Measurements from ENCODE around the gene TUBGCP2. TPM values are rescaled to one million over a fixed set of nuclear protein-coding genes. Genes with fewer than 3 reads are reported as not detected.

Gene TUBGCP2
- polyA plus RNA-seq, 1 donor (not counting 4 experiments of a cell fraction or from before 2014, with no cell fraction given) = 55.8 TPM

DNA sequence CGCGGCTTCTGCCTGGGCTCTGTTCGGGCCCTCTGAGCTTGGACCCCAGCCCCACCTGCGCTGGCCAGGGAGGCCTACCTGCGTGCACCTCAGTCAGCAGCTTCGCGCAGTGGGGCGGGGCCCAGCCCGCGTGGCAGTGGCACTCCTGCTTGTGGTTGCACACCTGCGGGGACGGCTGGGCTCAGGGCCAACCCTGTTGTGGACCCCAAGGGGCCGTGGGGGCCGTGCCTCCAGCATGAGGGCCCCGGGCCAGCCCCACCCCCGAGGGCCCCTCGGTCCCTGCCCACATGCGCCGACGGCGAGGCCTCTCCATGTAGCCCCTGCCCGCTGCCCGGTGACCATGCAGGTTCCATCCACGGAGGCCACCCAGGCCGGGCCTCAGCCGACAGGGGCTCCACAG lies 39.3 kb downstream of the TUBGCP2 start:
- FAIRE-seq (no peak), DNase-seq (ENCODE audit: low read depth, low spot score) (no peak)
- Histone ChIP-seq H4K20me1 (ENCODE audit: control insufficient read depth, extremely low read depth, insufficient read depth, low read length) (peaks cover 11% of the 10 kb centered on the region), H3K4me3 (ENCODE audit: control insufficient read depth in 2 of 3, extremely low read depth in 1 of 3, insufficient read depth in 2 of 3, low read depth in 1 of 3, low read length in 3 of 3) (no peak overlapping the region), H3K9me1 (ENCODE audit: control insufficient read depth, extremely low read depth, insufficient read depth, low read length) (no peaks in the 10 kb centered on the region), H3K27me3 (ENCODE audit: control insufficient read depth, extremely low read depth, insufficient read depth, low read length) (no peaks in the 10 kb centered on the region), H3K36me3 (ENCODE audit: control insufficient read depth in 2 of 2, extremely low read depth in 1 of 2, insufficient read depth in 2 of 2, low read length in 2 of 2) (peaks cover 33 to 42% of the 10 kb centered on the region in 2 experiments), H3K4me2 (ENCODE audit: control insufficient read depth, extremely low read depth, insufficient read depth, low read depth, low read length) (no peak overlapping the region), H3K79me2 (ENCODE audit: control insufficient read depth, insufficient read depth, low read length) (peaks cover 42% of the 10 kb centered on the region), H2AFZ (ENCODE audit: control insufficient read depth, low read length) (no peak overlapping the region), H3K4me1 (ENCODE audit: control insufficient read depth, extremely low read depth, insufficient read depth, low read length) (peaks cover 16% of the 10 kb centered on the region), H3K9ac (ENCODE audit: control insufficient read depth, extremely low read depth, insufficient read depth, low read length) (no peak overlapping the region), H3K27ac (ENCODE audit: control insufficient read depth, insufficient read depth, low read length) (no peak overlapping the region), H3K9me3 (ENCODE audit: control insufficient read depth, low read depth, low read length) (no peaks in the 10 kb centered on the region)
- dilution Hi-C loops (cut with MboI; ENCODE audit: extremely low pct_ligation_motif_present, low sequenced_read_pairs) = no loop called here
- TF ChIP-seq EZH2 (IDR thresholded peaks at IDR 0.05; ENCODE audit: low read length) = no peak
- TF ChIP-seq, protein P1, sequence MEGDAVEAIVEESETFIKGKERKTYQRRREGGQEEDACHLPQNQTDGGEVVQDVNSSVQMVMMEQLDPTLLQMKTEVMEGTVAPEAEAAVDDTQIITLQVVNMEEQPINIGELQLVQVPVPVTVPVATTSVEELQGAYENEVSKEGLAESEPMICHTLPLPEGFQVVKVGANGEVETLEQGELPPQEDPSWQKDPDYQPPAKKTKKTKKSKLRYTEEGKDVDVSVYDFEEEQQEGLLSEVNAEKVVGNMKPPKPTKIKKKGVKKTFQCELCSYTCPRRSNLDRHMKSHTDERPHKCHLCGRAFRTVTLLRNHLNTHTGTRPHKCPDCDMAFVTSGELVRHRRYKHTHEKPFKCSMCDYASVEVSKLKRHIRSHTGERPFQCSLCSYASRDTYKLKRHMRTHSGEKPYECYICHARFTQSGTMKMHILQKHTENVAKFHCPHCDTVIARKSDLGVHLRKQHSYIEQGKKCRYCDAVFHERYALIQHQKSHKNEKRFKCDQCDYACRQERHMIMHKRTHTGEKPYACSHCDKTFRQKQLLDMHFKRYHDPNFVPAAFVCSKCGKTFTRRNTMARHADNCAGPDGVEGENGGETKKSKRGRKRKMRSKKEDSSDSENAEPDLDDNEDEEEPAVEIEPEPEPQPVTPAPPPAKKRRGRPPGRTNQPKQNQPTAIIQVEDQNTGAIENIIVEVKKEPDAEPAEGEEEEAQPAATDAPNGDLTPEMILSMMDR (optimal IDR thresholded peaks at IDR 0.05 in 1 of 3, IDR thresholded peaks at IDR 0.05 in 1 of 3, conservative IDR thresholded peaks at IDR 0.05 in 1 of 3; ENCODE audit: extremely low read depth in 1 of 3, insufficient read depth in 2 of 3, low read length in 3 of 3) = no peak

DNA sequence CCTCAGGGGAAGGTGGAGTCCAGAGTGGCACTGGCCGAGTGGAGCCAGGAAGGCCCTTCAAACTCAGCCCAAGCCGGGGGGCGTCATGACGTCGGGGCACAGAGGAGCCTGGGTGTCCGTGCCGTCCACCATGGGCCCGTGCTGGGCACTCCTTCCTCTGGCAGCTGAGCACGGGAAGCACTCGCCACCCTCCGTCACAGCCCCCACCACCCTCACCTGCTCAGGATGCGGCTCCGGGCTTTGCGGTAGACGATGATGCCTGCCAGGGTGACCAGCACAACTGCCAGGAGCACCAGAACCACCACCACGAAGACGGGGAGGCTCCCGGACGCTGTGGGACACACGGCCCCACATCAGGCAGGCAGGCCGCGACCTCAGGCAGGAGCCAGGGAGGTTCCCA lies 40.1 kb downstream of the TUBGCP2 start:
- no peaks in the 10 kb centered on the region for H3K27me3 ChIP-seq (ENCODE audit: control insufficient read depth, extremely low read depth, insufficient read depth, low read length)
- peaks cover 35% of the 10 kb centered on the region for H3K79me2 ChIP-seq (ENCODE audit: control insufficient read depth, insufficient read depth, low read length)
- peaks cover 33 to 46% of the 10 kb centered on the region in 2 experiments for H3K36me3 ChIP-seq (ENCODE audit: control insufficient read depth in 2 of 2, extremely low read depth in 1 of 2, insufficient read depth in 2 of 2, low read length in 2 of 2)
- H4K20me1 ChIP-seq (ENCODE audit: control insufficient read depth, extremely low read depth, insufficient read depth, low read length) = peaks cover 11% of the 10 kb centered on the region
- H3K27ac ChIP-seq (ENCODE audit: control insufficient read depth, insufficient read depth, low read length) = no peak overlapping the region
- no peak for FAIRE-seq
- no peak overlapping the region for H2AFZ ChIP-seq (ENCODE audit: control insufficient read depth, low read length)
- H3K4me2 ChIP-seq (ENCODE audit: control insufficient read depth, extremely low read depth, insufficient read depth, low read depth, low read length) = no peak overlapping the region
- TF ChIP-seq EZH2 (IDR thresholded peaks at IDR 0.05; ENCODE audit: low read length) = no peak
- TF ChIP-seq, protein P1 (optimal IDR thresholded peaks at IDR 0.05 in 1 of 3, IDR thresholded peaks at IDR 0.05 in 1 of 3, conservative IDR thresholded peaks at IDR 0.05 in 1 of 3; ENCODE audit: extremely low read depth in 1 of 3, insufficient read depth in 2 of 3, low read length in 3 of 3) = no peak
- peaks cover 18% of the 10 kb centered on the region for H3K4me1 ChIP-seq (ENCODE audit: control insufficient read depth, extremely low read depth, insufficient read depth, low read length)
- no peak overlapping the region for H3K9ac ChIP-seq (ENCODE audit: control insufficient read depth, extremely low read depth, insufficient read depth, low read length)
- DNase-seq (ENCODE audit: low read depth, low spot score) = no peak
- no peaks in the 10 kb centered on the region for H3K9me3 ChIP-seq (ENCODE audit: control insufficient read depth, low read depth, low read length)
- no peak overlapping the region for H3K4me3 ChIP-seq (ENCODE audit: control insufficient read depth in 2 of 3, extremely low read depth in 1 of 3, insufficient read depth in 2 of 3, low read depth in 1 of 3, low read length in 3 of 3)
- H3K9me1 ChIP-seq (ENCODE audit: control insufficient read depth, extremely low read depth, insufficient read depth, low read length) = no peaks in the 10 kb centered on the region
- dilution Hi-C loops (cut with MboI; ENCODE audit: extremely low pct_ligation_motif_present, low sequenced_read_pairs) = no loop called here

Measured in keratinocyte (primary cell).